Left colon (tissue), 2 donors: ENCODE measurements around the gene PRIM2. TPM values are rescaled to one million over a fixed set of nuclear protein-coding genes. Genes with fewer than 3 reads are reported as not detected.
"Not testable (repeated sequence)": the region's sequence is repeated elsewhere in the genome, so short reads cannot be mapped to it uniquely, and the experiment has no call there.

Source experiments
- ATAC-seq: fragments of 200-7000 bp; cut with Tn5 transposase; one replicate; pipeline ENCODE4 v1.9.1; 2020; ENCODE audit warnings: mild to moderate bottlenecking, moderate library complexity
- DNase-seq, 2 donors: peaks; one replicate each; pipeline ENCODE4 v3.0.0-alpha.2; 2020
- intact Hi-C, 2 donors: fragments of 100-400 bp; cut with DNase I in 1 of 2; cut with micrococcal nuclease in 1 of 2; formaldehyde crosslinking; loops; one replicate each; pipeline versions ENCODE4 v1.11.2 to v1.14.0; 2022; cut with DNase I, micrococcal nuclease
- total RNA-seq, 2 donors: library from RNA; stranded (reverse); fragmentation: NEBNext Ultra II Directional; extraction: Animal tissue kit (Norgen Biotek cat#: 25700); gene quantifications; one replicate each; pipeline ENCODE4 v1.2.1, GENCODE V29; 2021
- donor health status: DM: no; HTN: no; CAD: no.
- donor health status: DM: yes; HTN: yes; CAD: no.

The PRIM2 gene
- total RNA-seq, 2 donors from 2014 or later, result 9.4 to 11.0 TPM

DNA sequence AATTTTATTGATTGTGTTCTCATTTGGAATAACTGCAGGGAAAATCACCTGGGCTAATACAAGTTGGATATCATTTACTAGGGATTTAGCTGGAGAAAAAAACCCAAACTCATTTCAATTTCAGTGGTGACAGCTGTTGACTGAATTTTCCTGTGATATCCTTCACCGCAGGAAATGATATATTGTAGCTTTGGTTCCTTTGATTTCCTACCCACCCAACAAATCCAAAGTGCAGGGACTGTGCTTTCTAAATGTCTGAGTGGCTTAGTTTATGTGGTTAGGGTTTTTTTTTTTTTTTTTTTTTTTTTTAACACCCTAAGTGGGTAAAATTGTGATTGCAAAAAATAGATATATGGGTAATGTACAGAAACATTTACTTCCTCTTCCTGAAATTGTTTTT is 203.7 kb downstream of the PRIM2 start:
- ATAC-seq, DNase-seq, intact Hi-C loops: not testable (repeated sequence)

DNA sequence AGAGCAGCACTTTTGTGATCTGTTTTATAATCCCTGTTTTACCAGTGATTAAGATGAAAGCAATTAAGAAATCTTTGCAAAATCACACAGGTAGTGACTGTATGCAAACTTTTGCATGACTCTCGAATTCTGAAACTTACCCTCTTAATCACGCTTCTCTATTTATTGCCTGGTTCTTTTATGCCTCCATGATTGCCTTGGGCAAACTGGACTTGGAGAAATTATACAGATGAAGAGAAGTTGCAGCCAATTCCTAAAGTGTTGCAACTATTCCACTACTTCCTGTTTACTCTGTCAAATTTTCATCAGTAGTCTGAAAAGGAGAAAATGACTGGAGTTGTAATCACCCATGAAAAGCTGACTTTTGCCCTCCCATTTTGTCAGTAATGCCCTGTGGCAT is 205.8 kb downstream of the PRIM2 start:
- ATAC-seq, DNase-seq, intact Hi-C loops: not testable (repeated sequence)

DNA sequence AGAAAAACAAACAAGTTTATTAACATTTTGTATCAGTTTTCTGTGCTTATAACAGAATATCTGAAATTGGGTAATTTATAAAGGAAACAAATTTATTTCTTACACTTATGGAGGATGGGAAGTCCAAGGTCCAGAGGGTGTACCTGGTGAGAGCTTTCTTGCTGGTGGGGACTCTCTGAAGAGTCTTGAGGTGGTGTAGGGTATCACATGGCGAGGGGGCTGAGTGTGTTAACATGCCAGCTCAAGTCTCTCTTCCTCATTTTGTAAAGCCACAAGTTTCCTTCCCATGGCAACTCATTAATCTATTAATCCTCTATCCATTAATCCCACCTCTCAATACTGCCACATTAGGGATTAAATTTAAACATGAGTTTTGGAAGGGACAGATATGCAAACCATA is 212.3 kb downstream of the PRIM2 start:
- intact Hi-C loops, ATAC-seq, DNase-seq: not testable (repeated sequence)

DNA sequence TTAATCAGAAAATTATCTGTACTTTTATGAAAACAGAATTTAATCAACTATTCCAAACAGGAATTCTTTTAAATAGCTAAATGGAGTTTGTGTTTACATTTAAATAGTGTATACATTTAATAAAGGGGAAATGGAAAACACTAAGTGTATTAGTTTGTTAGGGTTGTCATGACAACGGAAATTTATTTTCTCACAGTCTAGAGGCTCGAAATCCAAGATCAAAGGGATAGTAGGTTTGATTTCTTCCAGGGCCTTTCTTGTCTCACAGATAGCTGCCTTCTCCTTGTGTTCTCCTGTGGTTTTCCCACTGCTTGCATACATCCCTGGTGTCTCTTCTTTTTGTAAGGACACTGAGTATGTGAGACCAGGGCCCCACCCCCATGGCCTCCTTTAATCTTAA is 215.2 kb downstream of the PRIM2 start:
- intact Hi-C loops, ATAC-seq: not testable (repeated sequence)

DNA sequence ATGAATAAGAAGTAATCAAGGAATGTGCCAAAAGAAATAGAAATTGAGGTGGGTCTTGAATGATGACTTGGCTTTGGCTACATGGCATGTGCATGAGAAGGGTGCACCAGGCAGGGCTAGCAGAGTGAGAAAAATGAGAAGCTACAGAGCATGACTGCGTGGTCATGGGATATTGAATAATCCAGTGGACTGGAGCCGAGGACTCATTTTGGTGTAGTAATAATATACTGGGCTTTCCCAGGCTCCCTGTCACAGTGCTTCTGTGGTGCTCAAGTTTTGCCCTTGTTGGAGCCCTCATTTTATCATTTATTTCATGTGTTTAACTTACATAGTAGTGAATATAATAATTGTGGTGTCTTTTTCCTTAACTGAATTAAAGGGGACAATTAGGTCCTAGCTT is 217.7 kb downstream of the PRIM2 start:
- intact Hi-C loops, ATAC-seq, DNase-seq: not testable (repeated sequence)

More for the DNA sequence above, 215.2 kb downstream of the PRIM2 start:
- DNase-seq, result not testable (repeated sequence)

DNA sequence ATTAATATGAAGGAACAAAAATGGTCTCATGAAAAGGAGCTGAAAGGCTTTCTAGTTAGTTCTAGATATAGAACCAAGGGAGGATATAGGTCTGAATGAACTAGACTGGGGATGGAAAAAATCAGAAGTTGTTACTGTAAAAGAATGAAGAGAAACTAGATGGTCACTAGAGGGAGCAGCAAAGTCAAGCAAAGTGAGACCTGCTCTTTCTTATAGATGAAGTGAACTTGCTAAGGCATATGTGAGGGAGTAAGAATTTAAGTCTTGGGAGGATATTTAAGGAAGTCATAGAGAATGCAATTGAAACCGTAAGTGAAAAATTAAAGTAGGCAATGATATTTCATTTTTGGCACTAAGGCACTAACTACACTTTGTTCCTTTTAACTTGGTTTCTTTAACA is 218.6 kb downstream of the PRIM2 start:
- ATAC-seq, result peak; percentile 45
- DNase-seq, intact Hi-C loops: not testable (repeated sequence)

DNA sequence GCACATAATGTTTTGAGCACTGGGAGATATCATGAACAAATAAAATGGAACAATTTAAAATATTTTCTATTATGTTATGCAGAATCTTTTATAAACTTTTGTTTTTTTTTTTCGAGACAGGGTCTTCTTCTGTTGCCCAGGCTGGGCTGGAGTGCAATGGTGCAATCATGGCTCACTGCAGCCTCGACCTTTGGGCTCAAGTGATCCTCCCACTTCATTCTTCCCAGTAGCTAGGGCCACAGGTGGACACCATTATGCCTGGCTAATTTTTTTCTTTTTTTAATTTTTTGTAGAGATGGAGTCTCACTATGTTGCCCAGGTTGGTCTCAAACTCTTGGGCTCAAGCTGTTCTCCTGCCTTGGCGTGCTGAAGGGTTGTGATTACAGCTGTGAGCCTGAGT is 220.5 kb downstream of the PRIM2 start:
- DNase-seq, ATAC-seq, intact Hi-C loops: not testable (repeated sequence)

DNA sequence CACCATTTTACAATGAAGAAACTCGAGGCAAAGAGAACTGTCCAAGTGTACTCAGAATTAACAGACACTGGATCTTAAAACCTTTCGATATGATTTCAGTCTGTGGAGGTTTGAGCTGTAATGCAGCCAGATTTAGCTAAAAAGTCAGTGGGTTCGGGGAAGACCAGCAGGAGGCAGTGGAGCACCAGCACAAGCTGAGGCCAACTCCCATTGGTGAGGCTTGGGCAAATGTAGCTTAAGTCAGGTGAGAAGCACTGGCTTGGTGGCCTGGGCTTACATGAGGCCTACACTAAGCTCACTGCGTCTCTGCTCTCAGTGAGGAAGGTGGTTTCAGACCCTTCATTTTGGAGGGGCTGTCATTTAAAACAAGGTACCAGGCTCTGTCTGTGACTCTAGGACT is 234.5 kb downstream of the PRIM2 start:
- peak; percentile 49 for ATAC-seq
- intact Hi-C loops, DNase-seq: not testable (repeated sequence)

DNA sequence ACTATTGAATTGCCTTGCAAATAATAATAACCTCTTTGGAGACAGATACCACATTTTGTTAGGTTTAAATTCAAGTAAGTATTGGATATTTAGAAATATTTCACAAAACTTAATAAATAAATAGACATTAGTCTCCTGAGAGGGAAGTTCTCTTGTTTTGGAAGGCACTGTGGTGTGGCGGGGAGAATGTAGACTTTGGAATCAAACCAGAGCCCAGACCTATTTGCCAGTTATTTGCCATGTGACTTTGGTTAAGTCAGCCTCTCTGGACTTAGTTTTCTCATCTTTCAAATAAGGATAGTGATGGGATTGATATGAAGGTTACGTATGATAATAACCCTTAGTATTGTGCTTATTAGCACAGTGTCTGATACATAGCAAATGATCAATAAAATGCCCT is 240.4 kb downstream of the PRIM2 start:
- DNase-seq, ATAC-seq, intact Hi-C loops: not testable (repeated sequence)

DNA sequence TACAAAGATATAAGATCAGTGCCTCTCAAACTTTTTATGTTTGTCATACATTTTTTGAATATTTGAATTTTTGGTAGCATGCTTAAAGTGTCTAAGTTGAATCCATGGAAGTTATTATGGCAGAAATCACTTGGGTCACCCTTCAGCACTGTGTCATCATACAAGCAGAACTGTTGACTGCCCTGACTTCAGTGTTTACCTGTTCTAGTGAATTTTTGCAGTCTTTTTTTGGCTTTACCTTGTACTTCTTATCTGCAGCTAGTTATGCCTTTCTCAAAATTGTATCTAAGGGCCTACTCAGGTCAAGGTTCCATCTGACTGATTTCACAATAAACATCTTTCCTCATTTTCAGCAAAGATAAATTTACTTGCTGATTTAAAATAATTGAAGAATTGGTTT is 241.7 kb downstream of the PRIM2 start:
- DNase-seq, intact Hi-C loops, ATAC-seq: not testable (repeated sequence)

DNA sequence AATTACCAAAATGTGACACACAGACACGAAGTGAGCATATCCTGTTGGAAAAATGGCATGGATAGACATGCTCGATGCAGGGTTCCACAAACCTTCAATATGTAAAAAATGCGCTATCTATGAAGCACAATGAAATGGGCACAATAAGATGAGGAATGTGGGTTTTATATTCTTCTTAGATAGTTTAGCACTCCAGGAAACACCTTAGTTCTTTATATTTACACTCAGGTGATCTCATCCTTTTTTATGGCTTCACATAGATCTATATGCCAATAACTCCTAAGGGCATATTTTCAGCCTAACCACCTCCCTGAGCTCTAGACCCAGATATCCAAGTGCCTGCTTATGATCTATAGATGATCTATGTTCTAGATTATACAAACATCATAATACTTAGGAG is 244.8 kb downstream of the PRIM2 start:
- intact Hi-C loops, DNase-seq: not testable (repeated sequence)
- peak; percentile 96 for ATAC-seq

DNA sequence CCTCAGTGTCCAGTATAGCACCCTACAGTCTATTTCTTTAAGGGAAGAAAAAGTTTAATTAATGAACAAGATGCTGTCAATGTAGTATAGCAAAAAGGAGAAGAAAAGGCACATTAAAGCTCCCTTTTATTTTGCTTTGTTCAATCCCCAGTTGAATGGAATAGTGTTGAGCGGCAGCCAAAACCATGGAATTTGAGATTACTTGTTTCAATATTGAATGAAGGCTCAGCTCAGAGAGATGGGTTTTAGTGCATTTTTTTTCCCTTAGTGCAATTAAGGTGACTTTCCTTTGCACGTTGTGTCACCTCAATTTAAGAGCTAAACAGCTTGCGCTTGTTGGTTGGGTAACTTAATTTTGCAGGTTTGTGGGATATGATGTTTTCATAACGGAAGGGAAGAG is 254.7 kb downstream of the PRIM2 start:
- intact Hi-C loops, DNase-seq, ATAC-seq: not testable (repeated sequence)

DNA sequence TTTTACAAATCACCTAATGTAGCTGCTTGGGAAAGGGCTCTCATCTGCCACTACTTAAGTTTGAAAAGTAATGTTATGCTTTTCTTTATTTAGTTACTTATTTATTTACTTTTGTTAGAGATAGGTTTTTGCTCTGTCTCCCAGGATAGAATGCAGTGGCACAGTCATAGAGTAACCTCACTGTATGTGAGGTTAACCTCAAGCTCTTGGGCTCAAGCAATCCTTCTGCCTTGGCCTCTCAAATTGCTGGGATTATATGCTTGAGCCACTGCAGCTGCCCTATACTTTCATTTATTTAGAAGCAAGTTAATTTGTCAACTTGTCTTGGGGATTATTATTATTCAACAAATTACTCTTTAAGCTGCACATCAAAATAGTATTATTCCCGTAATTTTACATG is 255.4 kb downstream of the PRIM2 start:
- DNase-seq, intact Hi-C loops, ATAC-seq: not testable (repeated sequence)

DNA sequence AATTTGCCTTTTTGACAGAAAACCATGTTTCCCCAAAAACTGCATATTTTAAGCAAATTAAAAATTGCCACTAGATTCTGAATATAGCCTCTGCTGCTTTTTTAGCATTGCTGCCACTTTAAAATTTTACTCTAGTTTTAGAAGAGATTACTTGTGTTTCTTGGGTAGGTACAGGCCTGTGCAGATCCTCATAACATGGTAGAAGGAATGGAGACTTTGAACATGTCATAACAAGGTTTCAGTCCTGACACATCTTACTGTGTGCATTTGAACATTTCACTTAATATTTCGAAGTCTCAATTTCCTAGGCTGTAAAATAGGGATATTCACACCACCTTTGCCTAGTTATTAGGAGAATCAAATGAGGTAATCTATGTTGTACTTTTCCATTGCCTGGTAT is 259.6 kb downstream of the PRIM2 start:
- DNase-seq, intact Hi-C loops, ATAC-seq: not testable (repeated sequence)

DNA sequence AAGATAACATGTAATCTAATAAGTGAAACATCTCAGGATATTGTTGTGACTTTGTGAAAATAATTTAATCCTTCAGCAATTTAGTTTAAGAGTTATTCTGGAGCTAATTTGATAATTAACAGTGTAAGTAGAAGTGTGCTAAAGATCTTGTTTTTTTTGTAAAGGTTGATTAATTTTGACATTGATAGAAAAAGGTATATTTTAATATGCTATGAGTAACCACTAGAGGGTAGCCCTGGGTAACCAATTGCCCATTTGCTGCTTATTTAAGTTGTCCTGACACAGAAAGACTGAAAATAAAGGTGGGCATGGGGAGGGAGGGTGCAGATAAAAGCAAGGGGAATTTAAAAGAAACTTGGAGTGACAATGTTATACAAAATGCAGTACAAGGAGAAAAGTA is 262.1 kb downstream of the PRIM2 start:
- intact Hi-C loops, DNase-seq, ATAC-seq: not testable (repeated sequence)

DNA sequence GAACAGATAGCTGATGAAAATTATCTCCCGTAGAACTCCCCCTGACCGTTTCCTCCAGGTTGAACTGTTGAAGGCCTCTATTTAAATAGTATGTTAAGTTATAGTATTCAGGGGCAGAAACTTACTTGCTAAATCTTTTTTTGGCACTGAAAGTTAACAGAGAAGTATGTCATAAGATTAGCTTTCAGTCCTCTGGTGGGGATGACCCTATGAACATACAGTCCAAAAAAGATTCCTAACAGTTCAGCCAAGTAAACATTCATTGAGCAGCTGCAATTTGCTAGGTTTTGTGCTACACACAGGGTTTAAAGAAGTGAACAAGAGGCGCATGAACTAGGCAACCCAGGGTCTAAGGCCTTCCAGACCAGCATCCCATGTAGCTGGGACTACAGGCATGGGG is 264.2 kb downstream of the PRIM2 start:
- DNase-seq, ATAC-seq, intact Hi-C loops: not testable (repeated sequence)

DNA sequence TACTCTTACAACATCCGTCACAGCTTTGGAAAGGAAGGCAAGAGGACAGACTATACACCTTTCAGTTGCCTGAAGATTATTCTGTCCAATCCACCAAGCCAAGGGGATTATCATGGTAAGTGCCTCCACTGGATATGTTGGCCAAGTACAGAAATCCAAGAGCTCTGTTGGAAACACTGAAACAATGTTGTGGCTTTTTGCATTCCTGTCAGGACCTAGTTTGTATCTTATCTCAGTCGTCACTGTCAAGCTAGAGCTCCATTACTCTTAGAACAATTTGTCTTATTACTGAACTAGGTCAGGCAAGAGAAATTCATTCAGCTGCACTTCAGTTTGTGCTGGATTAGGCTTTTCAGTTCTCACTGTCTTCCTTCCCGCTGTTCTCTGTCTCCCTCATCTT is 283.7 kb downstream of the PRIM2 start:
- DNase-seq, intact Hi-C loops, ATAC-seq: not testable (repeated sequence)

DNA sequence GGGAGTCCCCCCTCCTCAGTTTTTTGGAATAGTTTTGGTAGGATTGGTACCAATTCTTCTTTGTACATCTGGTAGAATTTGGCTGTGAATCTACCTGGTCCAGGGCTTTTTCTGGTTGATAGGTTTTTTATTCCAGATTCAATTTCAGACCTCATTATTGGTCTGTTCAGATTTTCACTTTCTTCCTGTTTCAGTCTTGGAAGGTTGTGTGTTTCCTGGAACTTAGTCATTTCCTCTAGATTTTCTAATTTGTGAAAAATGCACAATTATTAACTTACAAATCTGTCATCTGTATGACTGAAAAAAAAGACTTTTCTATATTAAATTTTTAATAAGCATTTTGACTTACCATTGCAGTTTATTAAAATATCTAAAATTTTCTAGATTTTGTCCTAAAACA is 287.9 kb downstream of the PRIM2 start:
- ATAC-seq, intact Hi-C loops, DNase-seq: not testable (repeated sequence)

DNA sequence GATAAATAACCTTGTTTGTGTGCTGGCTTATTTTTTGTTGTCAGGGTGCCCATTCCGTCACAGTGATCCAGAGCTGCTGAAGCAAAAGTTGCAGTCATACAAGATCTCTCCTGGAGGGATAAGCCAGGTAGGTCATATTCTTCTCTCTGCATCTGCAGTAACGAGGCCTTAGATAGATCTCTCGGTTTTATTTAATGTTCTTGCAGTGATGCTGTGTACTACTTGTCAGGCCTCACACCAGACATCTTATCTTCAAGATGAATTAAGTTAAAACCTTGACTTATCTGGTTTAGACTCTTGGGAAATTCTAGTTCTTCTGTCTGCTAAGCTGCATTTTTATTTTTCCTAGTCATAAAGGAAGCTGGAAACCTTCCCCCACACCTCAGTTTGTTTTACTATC is 288.9 kb downstream of the PRIM2 start:
- DNase-seq, ATAC-seq, intact Hi-C loops: not testable (repeated sequence)

DNA sequence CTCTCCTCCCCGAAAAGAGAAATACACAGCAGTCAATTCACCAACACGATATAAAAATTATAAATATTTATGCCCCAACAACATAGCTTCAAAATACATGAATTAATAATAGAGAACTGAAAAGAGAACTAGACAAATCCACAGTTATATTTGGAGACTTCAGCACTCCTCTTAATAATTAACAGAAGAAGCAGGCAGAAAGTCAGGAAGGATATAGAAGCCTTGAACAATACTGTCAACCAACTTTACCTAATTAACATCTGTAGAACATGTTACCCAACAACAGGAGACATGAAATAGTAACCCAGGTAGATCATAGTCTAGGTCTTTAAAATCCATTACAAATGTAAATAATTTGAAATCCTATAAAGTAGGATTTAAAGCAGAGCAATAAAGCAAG is 293.2 kb downstream of the PRIM2 start:
- not testable (repeated sequence) for ATAC-seq

DNA sequence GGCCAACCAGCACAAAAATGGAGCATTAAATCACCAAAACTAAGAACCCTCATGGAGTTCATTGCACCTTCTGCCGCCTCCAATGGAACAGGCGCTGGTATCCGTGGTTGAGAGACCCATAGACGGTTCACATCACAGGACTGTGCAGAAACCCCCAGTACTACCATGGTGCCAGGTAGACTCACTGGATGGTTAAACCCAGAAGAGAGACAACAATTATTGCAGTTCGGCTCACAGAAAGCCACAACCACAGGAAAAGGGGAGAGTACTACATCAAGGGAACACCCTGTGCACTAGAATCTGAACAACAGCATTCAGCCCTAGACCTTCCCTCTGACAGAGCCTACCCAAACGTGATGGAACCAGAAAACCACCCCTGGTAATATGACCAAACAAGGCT is 301.5 kb downstream of the PRIM2 start:
- ATAC-seq, DNase-seq, intact Hi-C loops: not testable (repeated sequence)

More for the DNA sequence above, 293.2 kb downstream of the PRIM2 start:
- intact Hi-C loops, DNase-seq: not testable (repeated sequence)
